LNCAP (cell line): ENCODE measurements around the gene KRTAP4-6.
"Not testable (repeated sequence)": the region's sequence is repeated elsewhere in the genome, so short reads cannot be mapped to it uniquely, and the experiment has no call there.

Source experiments
- TF ChIP-seq, protein P1 (sequence below): fragments of 450-650 bp; IDR thresholded peaks from 2 replicates; pipeline ENCODE4 v1.5.1; 2017; ENCODE audit warnings: mild to moderate bottlenecking

KRTAP4-6 gene

DNA sequence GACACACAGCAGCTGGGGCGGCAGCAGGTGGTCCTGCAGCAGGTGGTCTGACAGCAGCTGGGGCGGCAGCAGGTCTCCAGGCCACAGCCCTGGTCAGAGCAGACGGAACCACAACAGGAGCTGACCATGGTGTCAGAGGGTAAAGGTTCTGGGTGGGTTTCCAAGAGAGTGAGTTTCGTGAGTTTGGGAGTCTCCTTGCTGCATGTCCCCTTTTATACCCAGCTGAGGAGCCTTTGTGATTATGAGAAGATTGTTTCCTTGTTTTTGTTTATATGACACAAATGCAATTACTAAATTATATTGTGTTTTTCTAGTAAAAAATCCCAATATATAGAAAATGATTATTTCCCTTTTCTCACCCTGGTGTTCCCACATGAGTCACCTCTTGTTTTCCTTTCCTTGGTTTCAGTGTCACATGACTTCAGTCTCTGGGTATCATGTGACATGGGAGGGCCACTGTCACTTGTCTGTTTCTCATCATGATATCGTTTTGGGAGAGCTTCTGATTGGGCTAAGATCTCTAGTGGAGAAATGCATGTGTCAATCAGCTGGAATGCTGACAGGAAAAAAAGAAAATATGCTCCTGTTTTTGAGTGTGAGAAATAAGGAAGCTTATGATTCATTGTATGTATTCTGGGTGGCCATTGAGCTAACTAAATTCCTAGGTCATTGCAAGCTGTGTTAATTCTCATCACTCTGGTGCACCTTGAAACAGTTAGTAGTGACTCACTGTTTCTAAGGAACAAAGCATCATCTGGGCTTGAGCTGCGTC, at the start of gene KRTAP4-6:
Gene KRTAP4-6, minus strand, starts transcription at position 185 of the 772 bp plus-strand sequence. Its CDS starts 57 bp downstream, at position 128.
- TF ChIP-seq, protein P1, sequence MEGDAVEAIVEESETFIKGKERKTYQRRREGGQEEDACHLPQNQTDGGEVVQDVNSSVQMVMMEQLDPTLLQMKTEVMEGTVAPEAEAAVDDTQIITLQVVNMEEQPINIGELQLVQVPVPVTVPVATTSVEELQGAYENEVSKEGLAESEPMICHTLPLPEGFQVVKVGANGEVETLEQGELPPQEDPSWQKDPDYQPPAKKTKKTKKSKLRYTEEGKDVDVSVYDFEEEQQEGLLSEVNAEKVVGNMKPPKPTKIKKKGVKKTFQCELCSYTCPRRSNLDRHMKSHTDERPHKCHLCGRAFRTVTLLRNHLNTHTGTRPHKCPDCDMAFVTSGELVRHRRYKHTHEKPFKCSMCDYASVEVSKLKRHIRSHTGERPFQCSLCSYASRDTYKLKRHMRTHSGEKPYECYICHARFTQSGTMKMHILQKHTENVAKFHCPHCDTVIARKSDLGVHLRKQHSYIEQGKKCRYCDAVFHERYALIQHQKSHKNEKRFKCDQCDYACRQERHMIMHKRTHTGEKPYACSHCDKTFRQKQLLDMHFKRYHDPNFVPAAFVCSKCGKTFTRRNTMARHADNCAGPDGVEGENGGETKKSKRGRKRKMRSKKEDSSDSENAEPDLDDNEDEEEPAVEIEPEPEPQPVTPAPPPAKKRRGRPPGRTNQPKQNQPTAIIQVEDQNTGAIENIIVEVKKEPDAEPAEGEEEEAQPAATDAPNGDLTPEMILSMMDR, result no peak

DNA sequence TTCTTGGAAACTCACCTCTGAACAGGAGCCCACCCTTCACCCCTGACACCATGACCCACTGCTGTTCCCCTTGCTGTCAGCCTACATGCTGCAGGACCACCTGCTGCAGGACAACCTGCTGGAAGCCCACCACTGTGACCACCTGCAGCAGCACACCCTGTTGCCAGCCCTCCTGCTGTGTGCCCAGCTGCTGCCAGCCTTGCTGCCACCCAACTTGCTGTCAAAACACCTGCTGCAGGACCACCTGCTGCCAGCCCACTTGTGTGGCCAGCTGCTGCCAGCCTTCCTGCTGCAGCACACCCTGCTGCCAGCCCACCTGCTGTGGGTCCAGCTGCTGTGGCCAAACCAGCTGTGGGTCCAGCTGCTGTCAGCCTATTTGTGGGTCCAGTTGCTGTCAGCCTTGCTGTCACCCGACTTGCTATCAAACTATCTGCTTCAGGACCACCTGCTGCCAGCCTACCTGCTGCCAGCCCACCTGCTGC, 49.5 kb upstream of the KRTAP4-6 start, which contains the start of gene KRTAP9-1:
Gene KRTAP9-1, plus strand, starts transcription at position 51 of the 482 bp plus-strand sequence. Its CDS starts 0 bp downstream, at position 51.
- TF ChIP-seq, protein P1, result not testable (repeated sequence)

DNA sequence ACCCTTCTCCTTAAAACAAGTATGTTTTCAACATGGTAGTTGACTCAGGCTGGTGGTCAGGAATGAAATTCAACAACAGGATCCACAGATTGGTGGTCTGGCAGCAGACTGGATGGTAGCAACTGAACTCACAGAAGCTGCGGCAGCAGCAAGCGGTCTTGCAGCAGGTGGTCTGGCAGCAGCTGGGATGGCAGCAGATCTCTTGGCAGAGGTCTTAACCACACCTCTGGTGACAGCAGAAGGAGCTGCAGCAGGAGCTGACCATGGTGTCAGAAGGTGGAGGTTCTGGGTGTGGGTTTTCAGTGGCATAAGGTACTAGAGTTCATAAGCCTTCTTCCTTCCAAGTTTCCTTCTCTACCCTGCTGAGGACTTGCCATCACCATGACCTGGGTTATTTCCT, 46.5 kb upstream of the KRTAP4-6 start:
- TF ChIP-seq, protein P1, result no peak

DNA sequence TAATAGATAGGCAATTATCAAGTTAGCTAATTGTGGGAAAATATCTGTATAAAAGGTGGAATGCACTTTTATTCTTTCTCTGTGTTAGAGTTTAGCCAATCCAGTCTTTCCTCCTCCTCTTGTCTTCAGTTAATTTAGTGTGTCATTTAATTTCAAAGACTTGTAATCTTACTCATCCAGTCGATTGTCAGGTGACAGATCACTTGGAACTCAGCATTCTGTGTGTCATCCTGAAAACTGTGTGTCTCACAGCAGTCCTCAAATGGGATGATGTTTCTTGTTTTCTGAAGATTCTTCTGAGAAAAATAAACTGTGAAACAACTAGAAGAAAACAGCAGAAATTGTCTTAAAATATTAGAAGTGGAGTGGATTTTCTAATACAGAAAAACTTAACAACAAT, 44.7 kb upstream of the KRTAP4-6 start:
- TF ChIP-seq, protein P1, result no peak

DNA sequence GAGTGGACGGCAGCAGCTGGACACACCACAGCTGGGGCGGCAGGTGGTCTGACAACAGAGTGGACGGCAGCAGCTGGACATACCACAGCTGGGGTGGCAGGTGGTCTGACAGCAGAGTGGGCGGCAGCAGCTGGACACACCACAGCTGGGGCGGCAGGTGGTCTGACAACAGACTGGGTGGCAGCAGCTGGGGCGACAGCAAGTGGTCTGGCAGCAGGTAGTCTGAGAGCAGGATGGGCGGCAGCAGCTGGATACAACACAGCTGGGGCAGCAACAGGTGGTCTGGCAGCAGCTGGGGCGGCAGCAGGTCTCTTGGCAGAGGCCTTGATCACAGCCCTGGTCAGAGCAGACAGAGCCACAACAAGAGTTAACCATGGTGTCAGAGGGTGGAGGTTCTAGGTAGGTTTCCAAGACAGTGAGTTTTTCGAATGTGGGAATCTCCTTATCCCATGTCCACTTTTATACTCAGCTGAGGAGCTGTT, 44.2 kb upstream of the KRTAP4-6 start, which contains the start of gene KRTAP4-1:
Gene KRTAP4-1, minus strand, starts transcription at position 432 of the 482 bp plus-strand sequence. Its CDS starts 57 bp downstream, at position 375.
- TF ChIP-seq, protein P1, result no peak

DNA sequence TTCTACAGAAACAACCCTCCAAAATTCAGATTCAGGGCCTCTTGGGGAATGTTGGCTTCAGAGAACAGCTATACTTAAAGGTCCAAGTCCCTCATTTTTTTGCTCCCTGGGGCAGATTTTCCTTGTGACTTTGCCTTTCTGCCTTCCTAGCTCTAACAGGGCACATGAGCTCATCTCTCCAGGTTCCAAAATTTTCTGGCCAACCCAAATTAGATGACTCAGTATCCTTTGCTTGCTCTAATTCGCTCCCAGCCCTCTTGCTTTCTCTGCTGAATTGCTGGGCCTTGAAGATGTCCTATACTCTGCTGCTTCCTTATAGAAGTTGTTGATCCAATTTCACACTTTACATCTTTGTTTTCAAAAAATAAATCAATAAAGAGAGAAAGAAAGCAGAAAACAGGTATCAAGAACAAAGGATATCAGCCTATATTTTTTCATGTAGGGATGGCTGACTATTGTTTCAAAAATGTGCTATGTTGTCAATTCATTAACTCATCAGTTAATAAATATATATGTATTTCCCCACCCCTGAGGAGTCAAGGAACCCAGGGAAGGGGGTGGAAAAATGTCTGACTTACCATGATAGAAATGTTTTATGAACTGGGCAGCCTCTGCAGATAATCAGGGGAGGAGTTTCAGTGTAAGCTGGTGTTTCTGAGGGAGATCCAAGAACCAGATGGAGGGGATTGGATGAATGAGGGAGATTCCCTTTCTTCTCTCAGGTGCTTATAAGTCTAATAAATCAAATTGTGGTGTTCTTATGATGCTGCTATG, 38.7 kb upstream of the KRTAP4-6 start:
- TF ChIP-seq, protein P1, result no peak

DNA sequence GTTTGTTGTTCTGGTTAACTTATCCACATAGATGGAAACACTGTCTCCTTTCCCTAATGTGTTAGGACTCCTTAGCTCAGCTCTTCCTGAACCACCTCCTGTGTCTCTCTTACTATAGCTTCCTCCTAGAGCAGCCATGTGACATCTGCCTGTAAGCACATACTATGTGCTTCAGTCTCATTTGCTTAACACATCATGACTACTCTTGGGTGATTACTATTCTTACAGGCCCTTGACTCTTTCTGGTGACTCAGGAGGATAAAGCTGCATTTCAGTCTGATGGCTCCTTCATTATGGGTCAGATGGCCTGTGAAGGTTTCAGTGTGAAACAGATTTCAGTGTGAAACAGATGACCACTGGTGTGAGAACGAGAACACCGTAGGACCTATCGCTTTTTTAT, 38.0 kb upstream of the KRTAP4-6 start:
- TF ChIP-seq, protein P1, result no peak
